Neural cell (in vitro differentiated cells): Measurements from ENCODE around the gene MAP1LC3B2. TPM values are rescaled to one million over a fixed set of nuclear protein-coding genes. Genes with fewer than 3 reads are reported as not detected.

ENCODE experiments used
- H2AFZ ChIP-seq: fragments of 200-600, 300-800 bp; sonication (generic), shearing (Covaris generic); 2 replicates; pipeline ENCODE4 v1.6.0; 2014; ENCODE audit warnings: low read depth, mild to moderate bottlenecking, antibody characterized with exemption, low read length, moderate library complexity
- H3F3A ChIP-seq: fragments of 200-600 bp; shearing (Covaris generic); 2 replicates; pipeline ENCODE4 v1.6.1; 2016; ENCODE audit warnings: mild to moderate bottlenecking, moderate library complexity, mixed read lengths, antibody characterized with exemption, low read length; ENCODE audit not compliant: insufficient read depth, poor library complexity, severe bottlenecking
- H3K27ac ChIP-seq: fragments of 200-600, 300-800 bp; sonication (generic), shearing (Covaris generic); 2 replicates; pipeline ENCODE4 v1.5.1; 2014; ENCODE audit warnings: mild to moderate bottlenecking, low read length, moderate library complexity
- H3K27me3 ChIP-seq: fragments of 300-800, 200-600 bp; sonication (generic), shearing (Covaris generic); 2 replicates; pipeline ENCODE4 v1.6.0; 2014; ENCODE audit warnings: mild to moderate bottlenecking, low read depth, low read length, moderate library complexity; ENCODE audit not compliant: insufficient read depth
- H3K36me3 ChIP-seq: fragments of 300-800, 200-600 bp; sonication (generic), shearing (Covaris generic); 2 replicates; pipeline ENCODE4 v1.5.1; 2014; ENCODE audit warnings: mild to moderate bottlenecking, antibody characterized with exemption, low read length, moderate library complexity; ENCODE audit not compliant: insufficient read depth
- H3K4me2 ChIP-seq: fragments of 300-800, 200-600 bp; sonication (generic), shearing (Covaris generic); 2 replicates; pipeline ENCODE4 v1.6.0; 2014; ENCODE audit warnings: mild to moderate bottlenecking, low read length
- H3K4me3 ChIP-seq: fragments of 300-800, 200-600 bp; sonication (generic), shearing (Covaris generic); 2 replicates; pipeline ENCODE4 v1.5.1; 2014; ENCODE audit warnings: mild to moderate bottlenecking, low read length, moderate library complexity
- H3K79me2 ChIP-seq: fragments of 200-600 bp; shearing (Covaris generic); replicated peaks from 2 replicates; pipeline ENCODE4 v1.6.0; 2014; ENCODE audit warnings: mild to moderate bottlenecking, low read length, moderate library complexity; ENCODE audit not compliant: insufficient read depth
- H3K9ac ChIP-seq: fragments of 300-800, 200-600 bp; sonication (generic), shearing (Covaris generic); 2 replicates; pipeline ENCODE4 v1.6.1; 2016; ENCODE audit warnings: mild to moderate bottlenecking, low read length, mixed read lengths
- H3K9me2 ChIP-seq: fragments of 200-600 bp; shearing (Covaris generic); 2 replicates; pipeline ENCODE4 v1.6.1; 2016; ENCODE audit warnings: mild to moderate bottlenecking, low read length, mixed read lengths; ENCODE audit not compliant: insufficient read depth
- H3K9me3 ChIP-seq: fragments of 200-600, 300-800 bp; sonication (generic), shearing (Covaris generic); 2 replicates; pipeline ENCODE4 v1.6.1; 2016; ENCODE audit warnings: mild to moderate bottlenecking, mixed run types, low read length, moderate library complexity, mixed read lengths
- H4K20me1 ChIP-seq: fragments of 200-600 bp; shearing (Covaris generic); 2 replicates; pipeline ENCODE4 v1.6.1; 2016; ENCODE audit warnings: mild to moderate bottlenecking, mixed run types; ENCODE audit not compliant: insufficient read depth
- CTCF ChIP-seq: fragments of 450-650 bp; IDR thresholded peaks from 2 replicates; pipeline ENCODE4 v1.5.1; 2014; ENCODE audit warnings: antibody characterized with exemption, mild to moderate bottlenecking, moderate library complexity; ENCODE audit not compliant: poor library complexity, severe bottlenecking
- EP300 ChIP-seq: fragments of 450-650 bp; conservative IDR thresholded peaks from 2 replicates; pipeline ENCODE4 v1.6.1; 2014; ENCODE audit warnings: antibody characterized with exemption, mild to moderate bottlenecking, moderate library complexity; ENCODE audit not compliant: poor library complexity, severe bottlenecking
- EZH2 ChIP-seq: fragments of 200-600, 300-800 bp; shearing (Covaris generic), sonication (generic); IDR thresholded peaks from 2 replicates; pipeline ENCODE4 v1.6.1; 2014; ENCODE audit warnings: antibody characterized with exemption, low read length, borderline replicate concordance, mild to moderate bottlenecking; ENCODE audit not compliant: insufficient read depth, poor library complexity, severe bottlenecking
- MXI1 ChIP-seq: fragments of 450-650 bp; conservative IDR thresholded peaks from 2 replicates; pipeline ENCODE4 v1.6.1; 2014; ENCODE audit warnings: antibody characterized with exemption, mild to moderate bottlenecking; ENCODE audit not compliant: poor library complexity, severe bottlenecking
- POLR2AphosphoS5 ChIP-seq: IDR thresholded peaks from 2 replicates; pipeline ENCODE4 v1.6.1; 2012
- RAD21 ChIP-seq: fragments of 450-650 bp; conservative IDR thresholded peaks from 2 replicates; pipeline ENCODE4 v1.6.1; 2014; ENCODE audit warnings: antibody characterized with exemption, mild to moderate bottlenecking, moderate library complexity
- REST ChIP-seq: IDR thresholded peaks from 2 replicates; pipeline ENCODE4 v1.6.1; 2012; ENCODE audit warnings: borderline replicate concordance
- SMC3 ChIP-seq: fragments of 450-650 bp; conservative IDR thresholded peaks from 2 replicates; pipeline ENCODE4 v1.6.1; 2014; ENCODE audit warnings: antibody characterized with exemption, mild to moderate bottlenecking, moderate library complexity; ENCODE audit not compliant: poor library complexity
- TAF1 ChIP-seq: IDR thresholded peaks from 2 replicates; pipeline ENCODE4 v1.6.1; 2012; ENCODE audit warnings: low read depth
- polyA plus RNA-seq: library from polyadenylated mRNA; depleted of rRNA; stranded (reverse); fragments of >200 nt; gene quantifications from 2 replicates; pipeline ENCODE4 v1.2.3, GENCODE V29; 2014

MAP1LC3B2 gene
- polyA plus RNA-seq, 1 donor from 2014 or later: 3.9 TPM

GRCh38 chr12:116607039-116607438 is 47.9 kb downstream of the MAP1LC3B2 start:
- Histone ChIP-seq H3K4me3 (no peak overlapping the region), H3K36me3 (no peaks in the 10 kb centered on the region), H3K9ac (no peak overlapping the region), H3K9me3 (no peaks in the 10 kb centered on the region), H4K20me1 (no peaks in the 10 kb centered on the region), H3K27ac (no peak overlapping the region), H3F3A (no peaks in the 10 kb centered on the region), H3K9me2 (no peaks in the 10 kb centered on the region), H3K4me2 (no peak overlapping the region), H3K27me3 (peaks cover 28% of the 10 kb centered on the region), H3K79me2 (no peaks in the 10 kb centered on the region), H2AFZ (no peak overlapping the region)
- TF ChIP-seq TAF1 (no peak), RAD21 (no peak), SMC3 (no peak)

GRCh38 chr12:116609319-116610114 is 50.3 kb downstream of the MAP1LC3B2 start:
- Histone ChIP-seq H3K36me3 (no peaks in the 10 kb centered on the region), H3F3A (no peaks in the 10 kb centered on the region), H3K4me2 (no peak overlapping the region), H4K20me1 (no peaks in the 10 kb centered on the region), H2AFZ (no peak overlapping the region), H3K27ac (no peak overlapping the region), H3K9ac (no peak overlapping the region), H3K79me2 (no peaks in the 10 kb centered on the region), H3K9me2 (no peaks in the 10 kb centered on the region), H3K9me3 (no peaks in the 10 kb centered on the region), H3K4me3 (no peak overlapping the region), H3K27me3 (peaks cover 51% of the 10 kb centered on the region)
- no peak for TF ChIP-seq RAD21
- no peak for TF ChIP-seq POLR2AphosphoS5
- TF ChIP-seq EP300: no peak
- no peak for TF ChIP-seq REST
- TF ChIP-seq CTCF: no peak
- TF ChIP-seq SMC3: no peak
- TF ChIP-seq TAF1: no peak
- TF ChIP-seq MXI1: no peak
- no peak for TF ChIP-seq EZH2
